NCI-H2081 treated with DMSO at 0.1 percent for 48 hours (cell line): Measurements from ENCODE around the gene CPEB3.
A peak's percentile ranks its signal among the peaks of the same experiment; 100 is the strongest.

ENCODE experiments used
- DNase-seq: peaks from one replicate; lab custom pipeline; 2025; lab: John Stamatoyannopoulos, UW

The CPEB3 gene

GRCh38 chr10:92103376-92104090 lies 187.3 kb downstream of the CPEB3 start:
- no peak for DNase-seq

- no peak for DNase-seq
Observed at GRCh38 chr10:92102601-92103213, 188.2 kb downstream of the CPEB3 start.

- no peak for DNase-seq
Observed at GRCh38 chr10:92094960-92095359, 195.9 kb downstream of the CPEB3 start.

GRCh38 chr10:92091965-92092364 lies 198.9 kb downstream of the CPEB3 start:
- DNase-seq = no peak

- peak; percentile 45 for DNase-seq
Observed at GRCh38 chr10:92087750-92088395, 203.0 kb downstream of the CPEB3 start.

GRCh38 chr10:92082583-92083280 lies 208.1 kb downstream of the CPEB3 start:
- no peak for DNase-seq

- no peak for DNase-seq
Observed at GRCh38 chr10:92081641-92082040, 209.2 kb downstream of the CPEB3 start.

- no peak for DNase-seq
Observed at GRCh38 chr10:92080244-92080643, 210.6 kb downstream of the CPEB3 start.

- DNase-seq = no peak
Observed at GRCh38 chr10:92079003-92079402, 211.9 kb downstream of the CPEB3 start.

GRCh38 chr10:92076722-92077121 lies 214.2 kb downstream of the CPEB3 start:
- no peak for DNase-seq

- no peak for DNase-seq
Observed at GRCh38 chr10:92075829-92076228, 215.0 kb downstream of the CPEB3 start.

GRCh38 chr10:92074126-92074887 lies 216.6 kb downstream of the CPEB3 start:
- no peak for DNase-seq

GRCh38 chr10:92068900-92069299 lies 222.0 kb downstream of the CPEB3 start:
- no peak for DNase-seq

- no peak for DNase-seq
Observed at GRCh38 chr10:92066386-92066785, 224.5 kb downstream of the CPEB3 start.

- DNase-seq = no peak
Observed at GRCh38 chr10:92064506-92064905, 226.4 kb downstream of the CPEB3 start.

GRCh38 chr10:92062273-92062672 lies 228.6 kb downstream of the CPEB3 start:
- no peak for DNase-seq

GRCh38 chr10:92054807-92055206 lies 236.1 kb downstream of the CPEB3 start:
- DNase-seq = no peak

- no peak for DNase-seq
Observed at GRCh38 chr10:92052741-92053140, 238.1 kb downstream of the CPEB3 start.

GRCh38 chr10:92052088-92052487 lies 238.8 kb downstream of the CPEB3 start:
- DNase-seq = no peak

- DNase-seq = no peak
Observed at GRCh38 chr10:92047215-92047614, 243.7 kb downstream of the CPEB3 start.

GRCh38 chr10:92045641-92046106 lies 245.2 kb downstream of the CPEB3 start:
- no peak for DNase-seq

- DNase-seq = no peak
Observed at GRCh38 chr10:92042541-92042940, 248.3 kb downstream of the CPEB3 start.
